HG03469 (cell line): ENCODE data around the gene COMMD3.
A peak's percentile ranks its signal among the peaks of the same experiment; 100 is the strongest.

Source experiments
- ATAC-seq: cut with Tn5 transposase; IDR thresholded peaks from one replicate; pipeline ENCODE4 v1.9.1; 2021; ENCODE audit warnings: mild to moderate bottlenecking, moderate library complexity, moderate number of reproducible peaks; ENCODE audit not compliant: unreplicated experiment

The COMMD3 gene

GRCh38 chr10:22319547-22319979 is 3.4 kb downstream of the COMMD3 start:
- no peak for ATAC-seq

GRCh38 chr10:22319980-22320558 is 3.9 kb downstream of the COMMD3 start:
- ATAC-seq, result no peak

GRCh38 chr10:22320591-22321155 is 4.5 kb downstream of the COMMD3 start, which contains the start of gene BMI1:
Gene BMI1, plus strand, starts transcription at chr10:22321099. Its CDS starts 5,351 bp downstream, at chr10:22326450.
- no peak for ATAC-seq

- ATAC-seq, result no peak
Measured at GRCh38 chr10:22321156-22321923, 5.2 kb downstream of the COMMD3 start.

GRCh38 chr10:22321924-22322640 is 5.9 kb downstream of the COMMD3 start:
- no peak for ATAC-seq

- no peak for ATAC-seq
Measured at GRCh38 chr10:22322641-22323160, 6.5 kb downstream of the COMMD3 start.

GRCh38 chr10:22323538-22324305 is 7.5 kb downstream of the COMMD3 start:
- no peak for ATAC-seq

- ATAC-seq, result no peak
Measured at GRCh38 chr10:22324413-22324812, 8.2 kb downstream of the COMMD3 start.

- no peak for ATAC-seq
Measured at GRCh38 chr10:22324893-22325271, 8.7 kb downstream of the COMMD3 start.

- ATAC-seq, result peak; percentile 36
Measured at GRCh38 chr10:22325272-22326144, 9.3 kb downstream of the COMMD3 start.

GRCh38 chr10:22326145-22326702 is 10.0 kb downstream of the COMMD3 start:
- ATAC-seq, result no peak

GRCh38 chr10:22329150-22329549 is 13.0 kb downstream of the COMMD3 start:
- ATAC-seq, result no peak

- no peak for ATAC-seq
Measured at GRCh38 chr10:22332116-22332692, 16.0 kb downstream of the COMMD3 start.

GRCh38 chr10:22333167-22333974 is 17.2 kb downstream of the COMMD3 start:
- no peak for ATAC-seq

- no peak for ATAC-seq
Measured at GRCh38 chr10:22333975-22334282, 17.7 kb downstream of the COMMD3 start.

- ATAC-seq, result no peak
Measured at GRCh38 chr10:22334414-22335172, 18.4 kb downstream of the COMMD3 start.

- ATAC-seq, result no peak
Measured at GRCh38 chr10:22335173-22335933, 19.2 kb downstream of the COMMD3 start.
